Measurements from ENCODE around the gene LSP1.

DNA sequence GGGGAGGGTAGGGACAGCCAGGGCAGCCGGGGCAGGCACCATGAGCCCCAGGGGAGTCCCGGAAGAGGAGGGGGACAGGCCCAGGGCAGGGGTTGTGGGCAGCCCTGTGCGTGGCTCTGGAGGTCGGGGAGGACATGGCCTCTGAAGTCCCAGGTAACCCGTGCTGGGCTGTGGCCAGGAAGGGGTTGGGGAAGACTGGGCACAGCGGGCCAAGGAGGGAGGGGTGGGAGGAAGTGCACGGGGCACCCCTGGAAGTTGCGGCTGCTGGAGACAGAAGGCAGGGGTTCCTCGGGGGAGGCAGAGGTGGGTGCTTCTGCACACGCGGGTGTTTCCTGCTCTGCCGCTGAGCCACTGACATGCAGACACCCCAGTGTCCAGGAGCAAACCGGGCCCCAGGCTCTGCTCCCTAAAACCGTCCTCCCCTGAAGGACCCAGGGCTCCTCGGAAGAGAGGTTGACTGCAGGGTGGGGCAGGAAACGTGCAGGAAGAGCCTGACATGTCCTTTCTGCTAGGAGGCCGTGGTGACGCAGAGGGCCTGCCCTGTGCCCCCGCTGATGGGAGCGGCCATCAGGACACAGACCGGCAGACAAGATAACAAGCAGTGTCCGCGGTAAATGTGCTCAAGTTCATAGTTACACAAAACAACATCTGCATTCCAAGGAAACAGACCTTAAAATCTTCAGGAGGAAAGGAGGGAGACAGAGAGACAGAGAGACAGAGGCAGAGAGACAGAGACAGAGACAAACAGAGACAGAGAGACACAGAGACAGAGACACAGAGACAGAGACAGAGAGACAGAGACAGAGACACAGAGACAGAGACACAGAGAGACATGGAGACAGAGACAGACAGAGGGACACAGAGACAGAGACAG is 8.4 kb upstream of the LSP1 start:
- TF ChIP-seq POLR2A (IDR thresholded peaks at IDR 0.05; ENCODE audit: low read length): peak; percentile 68
- peak; percentile 88 for TF ChIP-seq GATA1 (IDR thresholded peaks at IDR 0.05; ENCODE audit: low read depth, low read length)
